ENCODE measurements around the gene MICAL2. TPM values are rescaled to one million over a fixed set of nuclear protein-coding genes. Genes with fewer than 3 reads are reported as not detected.

Gene MICAL2
- total RNA-seq, 1 donor from 2014 or later, result 197 TPM

DNA sequence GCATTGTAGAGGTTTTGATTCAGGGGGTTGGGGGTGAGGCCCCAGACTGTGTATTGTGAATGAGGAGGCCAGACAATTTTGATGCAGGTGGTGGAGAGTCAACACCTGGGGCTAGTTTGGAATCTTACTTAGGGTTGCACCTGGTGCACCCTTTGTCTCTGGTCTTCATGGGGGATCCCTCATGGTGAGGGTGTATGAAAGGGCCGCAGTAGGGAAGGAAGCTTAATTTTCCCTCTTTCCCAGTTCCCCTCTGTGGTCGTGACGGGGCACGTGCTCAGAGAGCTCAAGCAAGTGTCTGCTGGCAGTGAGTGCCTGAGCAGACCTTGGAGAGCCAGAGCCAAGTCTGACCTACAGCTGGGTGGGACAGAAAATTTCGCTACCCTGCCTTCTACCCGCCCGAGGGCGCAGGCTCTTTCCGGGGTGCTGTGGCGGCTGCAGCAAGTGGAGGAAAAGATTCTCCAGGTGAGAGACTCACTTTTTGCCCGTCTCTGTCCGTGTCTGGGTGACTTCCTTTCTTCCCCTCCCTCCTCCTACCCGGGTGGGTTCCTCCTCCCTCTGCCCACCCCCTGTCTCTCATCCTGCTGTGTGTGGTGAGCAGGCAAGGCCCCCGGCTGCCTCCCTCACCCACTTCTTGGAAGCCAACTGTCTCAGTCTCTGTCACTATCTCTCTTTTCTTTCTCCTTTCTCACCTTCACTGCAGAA lies 131.7 kb downstream of the MICAL2 start:
- H3K4me1 ChIP-seq, result peaks cover 12% of the 10 kb centered on the region
- no peak overlapping the region for H3K4me3 ChIP-seq
- H3K27me3 ChIP-seq, result no peaks in the 10 kb centered on the region
- ATAC-seq, result no peak
- H3K9me3 ChIP-seq, result no peaks in the 10 kb centered on the region
- no peak for DNase-seq
- no peak overlapping the region for H3K27ac ChIP-seq
- peaks cover 23% of the 10 kb centered on the region for H3K36me3 ChIP-seq
- TF ChIP-seq, protein P1, sequence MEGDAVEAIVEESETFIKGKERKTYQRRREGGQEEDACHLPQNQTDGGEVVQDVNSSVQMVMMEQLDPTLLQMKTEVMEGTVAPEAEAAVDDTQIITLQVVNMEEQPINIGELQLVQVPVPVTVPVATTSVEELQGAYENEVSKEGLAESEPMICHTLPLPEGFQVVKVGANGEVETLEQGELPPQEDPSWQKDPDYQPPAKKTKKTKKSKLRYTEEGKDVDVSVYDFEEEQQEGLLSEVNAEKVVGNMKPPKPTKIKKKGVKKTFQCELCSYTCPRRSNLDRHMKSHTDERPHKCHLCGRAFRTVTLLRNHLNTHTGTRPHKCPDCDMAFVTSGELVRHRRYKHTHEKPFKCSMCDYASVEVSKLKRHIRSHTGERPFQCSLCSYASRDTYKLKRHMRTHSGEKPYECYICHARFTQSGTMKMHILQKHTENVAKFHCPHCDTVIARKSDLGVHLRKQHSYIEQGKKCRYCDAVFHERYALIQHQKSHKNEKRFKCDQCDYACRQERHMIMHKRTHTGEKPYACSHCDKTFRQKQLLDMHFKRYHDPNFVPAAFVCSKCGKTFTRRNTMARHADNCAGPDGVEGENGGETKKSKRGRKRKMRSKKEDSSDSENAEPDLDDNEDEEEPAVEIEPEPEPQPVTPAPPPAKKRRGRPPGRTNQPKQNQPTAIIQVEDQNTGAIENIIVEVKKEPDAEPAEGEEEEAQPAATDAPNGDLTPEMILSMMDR (IDR thresholded peaks at IDR 0.05), result no peak
- intact Hi-C loops (cut with DNase I), result loop anchor here (10.0 kb wide), 1 partner anchor 197 kb away; no protein-coding TSS in a partner anchor

DNA sequence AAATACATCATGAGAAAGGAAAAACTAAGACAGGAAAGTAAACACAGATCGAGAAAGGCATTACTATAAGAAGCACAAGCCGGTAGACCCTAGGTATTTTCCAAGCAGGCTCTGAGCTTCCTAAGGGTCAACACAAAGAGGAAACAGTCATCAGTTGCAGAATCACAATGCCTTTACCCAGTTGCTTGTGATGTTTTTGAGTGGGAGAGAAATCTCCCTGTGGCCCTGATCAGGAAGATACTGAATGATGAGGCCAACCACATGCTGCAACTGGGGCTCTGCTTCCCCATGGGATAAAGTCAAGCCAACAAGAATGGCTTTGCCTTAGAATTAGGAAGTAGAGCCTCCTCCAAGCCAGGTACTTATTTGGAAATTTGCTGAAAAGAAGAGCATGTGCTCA lies 132.6 kb downstream of the MICAL2 start:
- Histone ChIP-seq H3K27me3 (no peaks in the 10 kb centered on the region), H3K9me3 (no peaks in the 10 kb centered on the region), H3K4me3 (no peak overlapping the region), H3K27ac (no peak overlapping the region), H3K36me3 (peaks cover 23% of the 10 kb centered on the region), H3K4me1 (peaks cover 18% of the 10 kb centered on the region)
- DNase-seq (no peak), ATAC-seq (no peak)
- TF ChIP-seq, protein P1 (IDR thresholded peaks at IDR 0.05), result no peak
- intact Hi-C loops (cut with DNase I), result loop anchor here (10.0 kb wide), 1 partner anchor 198 kb away; no protein-coding TSS in a partner anchor

DNA sequence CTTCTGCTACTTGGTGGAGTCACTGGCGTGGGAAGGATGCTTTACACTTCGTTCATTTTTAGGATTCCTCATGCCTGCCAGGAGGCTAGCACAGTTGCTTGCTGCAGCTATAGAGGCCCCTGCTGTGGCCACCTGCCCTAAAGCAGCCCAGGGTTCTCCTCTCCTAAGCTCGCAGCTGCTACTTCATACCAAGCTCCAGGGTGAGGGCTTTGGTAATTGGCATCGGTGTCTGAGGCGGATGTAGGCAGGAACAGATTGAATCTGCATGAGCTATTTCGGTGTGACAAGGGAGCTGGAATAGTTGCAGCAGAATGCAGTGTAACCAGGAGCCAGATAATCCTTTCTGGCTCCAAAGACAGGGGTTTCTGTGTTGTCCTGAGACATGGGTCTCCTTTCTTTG lies 133.1 kb downstream of the MICAL2 start:
- TF ChIP-seq, protein P1 (IDR thresholded peaks at IDR 0.05), result no peak
- Histone ChIP-seq H3K4me1 (peaks cover 20% of the 10 kb centered on the region), H3K4me3 (no peak overlapping the region), H3K9me3 (no peaks in the 10 kb centered on the region), H3K36me3 (peaks cover 23% of the 10 kb centered on the region), H3K27ac (no peak overlapping the region), H3K27me3 (no peaks in the 10 kb centered on the region)
- ATAC-seq (no peak), DNase-seq (no peak)
- intact Hi-C loops (cut with DNase I), result loop anchor here (10.0 kb wide), 1 partner anchor 199 kb away; no protein-coding TSS in a partner anchor

DNA sequence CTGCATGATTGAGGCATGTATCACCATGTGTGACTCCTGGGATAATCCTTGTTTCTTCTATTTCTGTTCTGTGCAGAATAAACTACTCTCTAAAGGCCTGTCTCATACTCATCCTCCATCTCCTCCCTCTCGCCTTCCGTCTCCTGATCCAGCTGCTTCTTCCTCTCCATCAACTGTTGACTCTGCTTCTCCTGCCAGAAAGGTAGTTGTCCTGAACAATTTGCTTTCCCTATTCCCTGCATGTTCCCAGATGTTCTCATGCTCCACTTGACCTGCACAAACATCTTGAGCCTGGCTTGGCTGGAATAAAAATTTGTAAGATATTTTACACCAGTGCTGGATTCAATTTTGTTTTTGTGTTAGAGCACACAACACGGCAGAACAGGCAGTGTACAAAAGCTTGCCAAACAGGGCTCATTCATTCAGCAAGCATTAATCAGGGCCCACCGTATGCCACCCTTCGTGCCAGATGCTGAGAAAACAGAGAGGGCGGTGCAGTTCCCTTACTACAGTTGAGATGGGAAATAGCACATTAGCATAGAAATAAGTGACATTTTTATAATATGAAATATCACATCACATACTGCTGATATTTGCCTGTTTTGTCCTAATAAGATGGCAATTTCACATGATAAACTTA lies 133.6 kb downstream of the MICAL2 start:
- intact Hi-C loops (cut with DNase I), result loop anchor here (10.0 kb wide), 1 partner anchor 199 kb away; no protein-coding TSS in a partner anchor

DNA sequence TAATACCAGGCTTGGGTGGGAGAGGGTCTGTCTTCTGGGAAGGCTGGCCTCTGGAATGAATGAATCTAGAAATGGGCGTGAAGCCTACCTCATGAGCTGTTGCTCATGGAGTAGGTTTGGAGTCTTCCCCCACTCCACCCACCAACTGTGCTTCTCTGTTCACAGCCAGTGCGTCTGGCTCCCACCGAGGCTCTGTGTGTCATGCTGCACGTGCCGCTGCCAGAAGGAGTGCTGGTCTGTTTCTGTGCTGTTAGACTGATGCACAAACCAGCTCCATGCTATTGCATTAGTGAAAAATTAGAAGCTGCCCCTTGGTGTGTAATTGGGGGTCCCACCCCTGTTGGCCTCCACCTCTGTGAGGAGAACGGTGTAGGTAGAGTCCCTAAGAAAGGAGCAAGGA lies 134.7 kb downstream of the MICAL2 start:
- TF ChIP-seq, protein P1 (IDR thresholded peaks at IDR 0.05), result no peak
- no peak overlapping the region for H3K4me3 ChIP-seq
- no peaks in the 10 kb centered on the region for H3K27me3 ChIP-seq
- no peak for ATAC-seq
- H3K4me1 ChIP-seq, result peaks cover 27% of the 10 kb centered on the region
- peaks cover 28% of the 10 kb centered on the region for H3K36me3 ChIP-seq
- H3K27ac ChIP-seq, result no peak overlapping the region
- intact Hi-C loops (cut with DNase I), result loop anchor here (10.0 kb wide), 1 partner anchor 200 kb away; no protein-coding TSS in a partner anchor
- no peaks in the 10 kb centered on the region for H3K9me3 ChIP-seq
- no peak for DNase-seq

More for the DNA sequence above, 133.6 kb downstream of the MICAL2 start:
- no peak overlapping the region for H3K4me3 ChIP-seq
- peaks cover 24% of the 10 kb centered on the region for H3K36me3 ChIP-seq
- ATAC-seq, result no peak
- no peak overlapping the region for H3K27ac ChIP-seq
- no peaks in the 10 kb centered on the region for H3K27me3 ChIP-seq
- DNase-seq, result no peak
- H3K4me1 ChIP-seq, result peaks cover 25% of the 10 kb centered on the region
- TF ChIP-seq, protein P1 (IDR thresholded peaks at IDR 0.05), result no peak
- H3K9me3 ChIP-seq, result no peaks in the 10 kb centered on the region

Data from upper lobe of right lung (tissue), 1 donor.